ENCODE measurements around the gene DYNLT3. TPM values are rescaled to one million over a fixed set of nuclear protein-coding genes. Genes with fewer than 3 reads are reported as not detected.

The DYNLT3 gene
- total RNA-seq, 2 experiments from 2014 or later = 17.8 to 20.5 TPM

DNA sequence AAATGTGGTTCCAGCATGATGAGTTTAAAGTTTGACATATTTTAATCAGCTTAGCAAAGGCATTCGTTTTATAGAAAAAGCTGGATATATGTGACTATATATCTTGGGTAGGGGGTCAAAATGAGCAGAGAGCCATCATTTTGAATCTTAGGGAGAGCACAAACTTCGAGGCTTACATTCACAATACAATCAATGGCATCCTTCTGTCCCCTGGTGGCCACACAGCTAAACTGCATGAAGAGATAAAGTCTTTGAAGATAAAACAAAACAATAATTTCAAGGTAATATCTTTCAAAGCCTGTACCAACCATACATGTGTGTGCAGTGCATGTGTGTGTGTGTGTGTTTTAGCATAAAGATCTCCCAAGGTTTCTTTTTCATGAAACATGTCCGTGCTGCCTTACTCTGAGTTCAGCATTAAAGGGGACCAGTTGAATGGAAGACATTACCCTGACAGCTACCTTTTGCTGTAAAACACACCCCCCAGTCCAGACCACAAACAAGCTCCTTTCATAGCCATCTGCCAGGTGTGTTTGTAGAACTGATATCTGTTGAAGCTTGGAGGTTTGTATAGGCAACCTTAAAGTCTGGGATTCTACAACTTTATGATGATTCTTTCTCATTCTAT, 22.0 kb downstream of the DYNLT3 start:
- ChIA-PET CTCF (interaction anchor here (0.7 to 4.8 kb wide), 9 partner anchors 10 to 342 kb away, joined by 3 to 123 read pairs (median 6); no protein-coding TSS in a partner anchor), POLR2A (interaction anchor here (1.6 to 2.0 kb wide), 2 partner anchors 72 to 82 kb away, joined by 3 to 7 read pairs; no protein-coding TSS in a partner anchor)
- Mint-ChIP-seq H3K36me3 (ENCODE audit: low read depth) (no peaks in the 10 kb centered on the region), H3K4me3 (no peak overlapping the region), H3K27me3 (no peaks in the 10 kb centered on the region), H3K27ac (no peak overlapping the region), H3K4me1 (peaks cover 25% of the 10 kb centered on the region), H3K9me3 (no peaks in the 10 kb centered on the region)
- DNase-seq = peak; percentile 58

- POLR2A ChIA-PET = interaction anchor here (1.5 to 2.0 kb wide), 3 partner anchors 71 to 81 kb away, joined by 3 to 7 read pairs (median 4); no protein-coding TSS in a partner anchor
- no peaks in the 10 kb centered on the region for H3K36me3 Mint-ChIP-seq (ENCODE audit: low read depth)
Observed at GRCh38 chrX:37824491-37825214, 22.7 kb downstream of the DYNLT3 start.

DNA sequence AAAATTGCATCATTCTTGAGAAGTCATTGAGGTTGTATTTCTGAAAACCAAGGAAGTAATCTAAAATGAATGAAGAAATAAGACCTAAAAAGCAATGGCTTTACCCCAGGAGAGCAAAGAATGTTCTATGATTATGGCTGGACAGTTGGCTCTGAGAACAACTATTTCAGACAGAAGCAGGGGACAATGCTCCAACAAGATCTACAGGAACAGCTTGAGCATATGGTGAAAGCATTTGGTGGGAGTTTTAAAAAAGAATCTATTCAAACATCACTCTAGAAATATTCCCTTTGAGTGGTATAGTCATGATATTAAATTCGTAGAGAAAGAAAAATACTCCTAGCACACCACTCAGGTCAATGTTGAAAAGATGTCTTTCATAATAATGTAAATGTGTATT, 26.7 kb downstream of the DYNLT3 start:
- H3K9me3 Mint-ChIP-seq = no peaks in the 10 kb centered on the region
- no peaks in the 10 kb centered on the region for H3K36me3 Mint-ChIP-seq (ENCODE audit: low read depth)
- DNase-seq = no peak
- CTCF ChIA-PET = no interaction called here
- H3K27me3 Mint-ChIP-seq = no peaks in the 10 kb centered on the region
- no peak overlapping the region for H3K4me3 Mint-ChIP-seq
- H3K4me1 Mint-ChIP-seq = peaks cover 13% of the 10 kb centered on the region
- POLR2A ChIA-PET = no interaction called here
- no peak overlapping the region for H3K27ac Mint-ChIP-seq

More at GRCh38 chrX:37824491-37825214, 22.7 kb downstream of the DYNLT3 start:
- Mint-ChIP-seq H3K27me3 (no peaks in the 10 kb centered on the region), H3K27ac (peak overlapping the region; percentile 17), H3K4me1 (peaks cover 20% of the 10 kb centered on the region), H3K9me3 (no peaks in the 10 kb centered on the region), H3K4me3 (no peak overlapping the region)
- no peak for DNase-seq
- CTCF ChIA-PET = interaction anchor here (0.7 to 4.8 kb wide), 7 partner anchors 14 to 342 kb away, joined by 3 to 123 read pairs (median 6); no protein-coding TSS in a partner anchor

DNA sequence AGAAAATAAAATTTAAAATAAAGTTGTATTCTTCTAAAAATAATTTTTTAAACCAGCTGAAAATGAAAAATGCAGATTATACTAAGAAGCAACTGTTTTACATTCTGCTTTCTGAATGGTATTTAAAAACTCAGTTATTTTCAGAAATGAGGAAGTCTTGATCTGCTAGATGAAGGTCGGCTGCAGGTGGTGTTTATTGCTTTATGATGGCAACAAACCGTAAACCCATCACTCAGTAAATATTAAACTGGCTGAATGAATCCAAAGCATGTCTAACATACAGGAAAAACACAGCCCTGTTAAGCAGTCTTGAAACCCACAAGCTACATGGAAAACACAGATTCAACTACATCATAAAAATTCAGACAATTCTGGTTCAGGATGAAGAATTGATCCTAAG, 29.3 kb downstream of the DYNLT3 start:
- ChIA-PET CTCF (interaction anchor here (1.5 kb wide), 1 partner anchor 73 kb away, joined by 4 read pairs; no protein-coding TSS in a partner anchor), POLR2A (no interaction called here)
- H3K4me3 Mint-ChIP-seq = no peak overlapping the region
- DNase-seq = no peak
- H3K27me3 Mint-ChIP-seq = no peaks in the 10 kb centered on the region
- H3K36me3 Mint-ChIP-seq (ENCODE audit: low read depth) = no peaks in the 10 kb centered on the region
- no peak overlapping the region for H3K27ac Mint-ChIP-seq
- H3K9me3 Mint-ChIP-seq = no peaks in the 10 kb centered on the region
- no peaks in the 10 kb centered on the region for H3K4me1 Mint-ChIP-seq

DNA sequence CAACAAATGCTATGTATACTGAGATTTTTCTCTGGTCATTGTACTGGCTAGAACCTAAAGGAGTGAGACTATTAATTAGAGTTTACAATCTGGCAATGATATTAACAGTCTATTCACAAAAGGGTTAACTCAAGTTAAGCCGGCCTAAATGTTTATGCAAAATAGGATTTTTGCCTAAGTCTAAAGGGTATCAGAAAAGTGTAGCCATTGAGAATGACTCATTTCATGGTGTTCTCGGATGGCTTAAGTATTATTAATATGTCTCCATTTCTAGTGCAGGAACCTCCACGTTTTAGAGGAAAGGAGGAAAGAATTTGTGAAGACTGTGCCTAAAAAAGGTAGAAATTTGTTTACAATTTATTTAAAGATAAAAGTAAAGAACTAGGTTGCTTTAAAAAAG, 29.8 kb downstream of the DYNLT3 start:
- H3K27me3 Mint-ChIP-seq = no peaks in the 10 kb centered on the region
- POLR2A ChIA-PET = no interaction called here
- H3K4me1 Mint-ChIP-seq = peaks cover 4% of the 10 kb centered on the region
- no peak overlapping the region for H3K27ac Mint-ChIP-seq
- H3K9me3 Mint-ChIP-seq = no peaks in the 10 kb centered on the region
- H3K4me3 Mint-ChIP-seq = no peak overlapping the region
- CTCF ChIA-PET = no interaction called here
- DNase-seq = no peak
- no peaks in the 10 kb centered on the region for H3K36me3 Mint-ChIP-seq (ENCODE audit: low read depth)

- POLR2A ChIA-PET = no interaction called here
- CTCF ChIA-PET = no interaction called here
- no peak for DNase-seq
- Mint-ChIP-seq H3K27me3 (no peaks in the 10 kb centered on the region), H3K4me3 (no peak overlapping the region), H3K36me3 (ENCODE audit: low read depth) (no peaks in the 10 kb centered on the region), H3K4me1 (peaks cover 8% of the 10 kb centered on the region), H3K27ac (no peak overlapping the region), H3K9me3 (no peaks in the 10 kb centered on the region)
Observed at GRCh38 chrX:37817176-37817575, 30.2 kb downstream of the DYNLT3 start.

DNA sequence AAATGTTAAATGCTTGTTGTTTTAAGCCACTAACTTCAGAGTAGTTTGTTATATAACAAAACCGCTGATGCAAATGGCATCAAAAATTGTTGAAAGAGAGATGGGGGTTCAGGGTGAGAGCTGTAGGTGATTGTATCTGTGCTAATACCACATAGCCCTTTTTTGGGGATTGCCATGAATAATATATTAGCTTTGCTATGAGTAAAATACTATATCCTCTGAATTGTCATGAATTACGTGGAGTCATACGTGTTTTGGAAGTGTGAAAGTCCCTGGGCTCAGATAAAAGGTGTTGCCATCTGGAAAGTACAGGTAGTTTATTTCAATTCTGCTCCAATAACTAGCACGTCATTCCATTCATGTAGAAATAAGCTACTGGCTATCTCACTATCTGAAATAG, 30.6 kb downstream of the DYNLT3 start:
- no peaks in the 10 kb centered on the region for H3K9me3 Mint-ChIP-seq
- no peaks in the 10 kb centered on the region for H3K27me3 Mint-ChIP-seq
- POLR2A ChIA-PET = no interaction called here
- DNase-seq = no peak
- no peak overlapping the region for H3K27ac Mint-ChIP-seq
- CTCF ChIA-PET = no interaction called here
- no peak overlapping the region for H3K4me3 Mint-ChIP-seq
- no peaks in the 10 kb centered on the region for H3K36me3 Mint-ChIP-seq (ENCODE audit: low read depth)
- peaks cover 12% of the 10 kb centered on the region for H3K4me1 Mint-ChIP-seq

- ChIA-PET POLR2A (no interaction called here), CTCF (no interaction called here)
- Mint-ChIP-seq H3K4me3 (no peak overlapping the region), H3K4me1 (peaks cover 17% of the 10 kb centered on the region), H3K27me3 (no peaks in the 10 kb centered on the region), H3K9me3 (no peaks in the 10 kb centered on the region), H3K36me3 (ENCODE audit: low read depth) (no peaks in the 10 kb centered on the region), H3K27ac (no peak overlapping the region)
- DNase-seq = no peak
Observed at GRCh38 chrX:37815366-37815765, 32.0 kb downstream of the DYNLT3 start.

- POLR2A ChIA-PET = no interaction called here
- no peaks in the 10 kb centered on the region for H3K36me3 Mint-ChIP-seq (ENCODE audit: low read depth)
- CTCF ChIA-PET = no interaction called here
- H3K27me3 Mint-ChIP-seq = no peaks in the 10 kb centered on the region
- DNase-seq = no peak
- no peaks in the 10 kb centered on the region for H3K9me3 Mint-ChIP-seq
- no peak overlapping the region for H3K4me3 Mint-ChIP-seq
- H3K27ac Mint-ChIP-seq = no peak overlapping the region
- H3K4me1 Mint-ChIP-seq = peaks cover 17% of the 10 kb centered on the region
Observed at GRCh38 chrX:37813570-37813969, 33.8 kb downstream of the DYNLT3 start.

DNA sequence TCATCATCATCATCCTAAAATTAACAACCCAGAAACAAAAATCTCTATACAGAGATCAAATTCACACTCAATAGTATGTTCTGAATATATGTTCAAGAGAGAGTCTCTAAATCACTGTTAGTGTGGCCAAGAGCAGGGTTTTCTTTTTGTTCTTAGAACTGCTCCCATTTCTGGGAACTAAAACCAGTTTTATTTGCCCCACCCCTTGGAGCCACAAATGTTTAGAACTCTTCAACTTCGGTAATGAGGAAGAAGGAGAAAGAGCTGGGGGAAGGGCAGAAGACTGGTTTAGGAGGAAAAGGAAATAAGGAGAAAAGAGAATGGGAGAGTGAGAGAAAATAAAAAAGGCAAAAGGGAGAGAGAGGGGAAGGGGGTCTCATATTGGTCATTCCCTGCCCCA, 35.3 kb downstream of the DYNLT3 start:
- CTCF ChIA-PET = no interaction called here
- H3K9me3 Mint-ChIP-seq = no peaks in the 10 kb centered on the region
- POLR2A ChIA-PET = no interaction called here
- no peaks in the 10 kb centered on the region for H3K36me3 Mint-ChIP-seq (ENCODE audit: low read depth)
- DNase-seq = no peak
- H3K4me1 Mint-ChIP-seq = peaks cover 17% of the 10 kb centered on the region
- no peak overlapping the region for H3K27ac Mint-ChIP-seq
- H3K27me3 Mint-ChIP-seq = no peaks in the 10 kb centered on the region
- no peak overlapping the region for H3K4me3 Mint-ChIP-seq

GRCh38 chrX:37809970-37810369, 37.4 kb downstream of the DYNLT3 start:
- ChIA-PET POLR2A (no interaction called here), CTCF (no interaction called here)
- H3K9me3 Mint-ChIP-seq = no peaks in the 10 kb centered on the region

GRCh38 chrX:37803057-37803456, 44.3 kb downstream of the DYNLT3 start:
- Mint-ChIP-seq H3K36me3 (ENCODE audit: low read depth) (no peaks in the 10 kb centered on the region), H3K9me3 (no peaks in the 10 kb centered on the region), H3K27ac (no peak overlapping the region), H3K27me3 (no peaks in the 10 kb centered on the region), H3K4me3 (no peak overlapping the region), H3K4me1 (no peaks in the 10 kb centered on the region)
- POLR2A ChIA-PET = no interaction called here
- CTCF ChIA-PET = no interaction called here
- DNase-seq = no peak

More at GRCh38 chrX:37809970-37810369, 37.4 kb downstream of the DYNLT3 start:
- no peak for DNase-seq
- Mint-ChIP-seq H3K36me3 (ENCODE audit: low read depth) (no peaks in the 10 kb centered on the region), H3K4me1 (peaks cover 17% of the 10 kb centered on the region), H3K27ac (no peak overlapping the region), H3K4me3 (no peak overlapping the region), H3K27me3 (no peaks in the 10 kb centered on the region)

DNA sequence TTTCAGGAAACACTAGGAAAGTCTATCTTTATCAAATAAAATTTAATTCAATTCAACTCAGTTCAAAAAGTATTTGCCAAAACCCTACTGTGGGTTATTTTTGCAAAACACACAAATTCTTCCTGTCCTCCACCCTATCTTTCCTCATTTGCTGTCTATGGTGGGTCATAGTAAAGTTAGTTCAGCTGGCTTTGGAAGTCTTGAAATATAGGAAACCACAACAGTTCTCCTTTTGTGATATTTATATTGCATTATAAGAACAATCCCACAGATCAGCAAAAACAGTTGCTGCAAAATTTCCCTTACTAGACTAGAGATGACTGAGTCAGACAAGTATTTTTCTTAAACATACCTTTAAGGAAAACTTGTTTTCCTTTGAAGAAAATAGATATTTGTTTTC, 45.3 kb downstream of the DYNLT3 start:
- ChIA-PET CTCF (no interaction called here), POLR2A (no interaction called here)
- Mint-ChIP-seq H3K4me3 (no peak overlapping the region), H3K27me3 (no peaks in the 10 kb centered on the region), H3K27ac (no peak overlapping the region), H3K36me3 (ENCODE audit: low read depth) (no peaks in the 10 kb centered on the region), H3K9me3 (no peaks in the 10 kb centered on the region), H3K4me1 (no peaks in the 10 kb centered on the region)
- no peak for DNase-seq

- no peaks in the 10 kb centered on the region for H3K4me1 Mint-ChIP-seq
- H3K36me3 Mint-ChIP-seq (ENCODE audit: low read depth) = no peaks in the 10 kb centered on the region
- ChIA-PET POLR2A (no interaction called here), CTCF (no interaction called here)
- H3K9me3 Mint-ChIP-seq = no peaks in the 10 kb centered on the region
- H3K27ac Mint-ChIP-seq = no peak overlapping the region
- H3K4me3 Mint-ChIP-seq = no peak overlapping the region
- no peaks in the 10 kb centered on the region for H3K27me3 Mint-ChIP-seq
- no peak for DNase-seq
Observed at GRCh38 chrX:37800717-37801116, 46.7 kb downstream of the DYNLT3 start.
